Mesothelial cell of epicardium (in vitro differentiated cells): ENCODE measurements around the gene ARSG. TPM values are rescaled to one million over a fixed set of nuclear protein-coding genes. Genes with fewer than 3 reads are reported as not detected.

ENCODE experiments used
- DNase-seq, 2 experiments: peaks; one replicate each; pipeline ENCODE4 v3.0.0; 2021; ENCODE audit warnings: low spot score in 2 of 2; ENCODE audit not compliant: unreplicated experiment in 2 of 2
- H3K27ac Mint-ChIP-seq: 2 replicates; pipeline ENCODE4 v1.8.0; 2021; ENCODE audit warnings: mixed read lengths
- H3K27me3 Mint-ChIP-seq: 2 replicates; pipeline ENCODE4 v1.8.0; 2021; ENCODE audit warnings: low read depth, mixed read lengths
- H3K36me3 Mint-ChIP-seq: 2 replicates; pipeline ENCODE4 v1.8.0; 2021; ENCODE audit warnings: mixed read lengths
- H3K4me1 Mint-ChIP-seq: 2 replicates; pipeline ENCODE4 v1.8.0; 2021; ENCODE audit warnings: mixed read lengths
- H3K4me3 Mint-ChIP-seq: 2 replicates; pipeline ENCODE4 v1.8.0; 2021; ENCODE audit warnings: mild to moderate bottlenecking, moderate library complexity, mixed read lengths
- H3K9me3 Mint-ChIP-seq: 2 replicates; pipeline ENCODE4 v1.8.0; 2021; ENCODE audit warnings: mixed read lengths
- CTCF ChIP-seq: fragments of 200-600 bp; sonication (generic); IDR thresholded peaks from one replicate; pipeline ENCODE4 v1.5.0; 2021; ENCODE audit warnings: antibody characterized with exemption; ENCODE audit not compliant: unreplicated experiment
- total RNA-seq: library from RNA; stranded (reverse); gene quantifications from 3 replicates; pipeline ENCODE4 v1.2.1, GENCODE V29; 2021

The ARSG gene
- total RNA-seq, 1 donor from 2014 or later = 7.8 TPM

- Mint-ChIP-seq H3K9me3 (no peaks in the 10 kb centered on the region), H3K27ac (peak overlapping the region; percentile 94), H3K4me1 (peaks cover 23% of the 10 kb centered on the region), H3K4me3 (peak overlapping the region; percentile 92), H3K36me3 (peaks cover 4% of the 10 kb centered on the region), H3K27me3 (no peaks in the 10 kb centered on the region)
- DNase-seq = no peak
- no peak for TF ChIP-seq CTCF
Measured at GRCh38 chr17:68455901-68456338, 164.6 kb downstream of the ARSG start.

- Mint-ChIP-seq H3K4me1 (peaks cover 23% of the 10 kb centered on the region), H3K36me3 (peaks cover 2% of the 10 kb centered on the region), H3K4me3 (peak overlapping the region; percentile 92), H3K27me3 (no peaks in the 10 kb centered on the region), H3K27ac (peak overlapping the region; percentile 94), H3K9me3 (no peaks in the 10 kb centered on the region)
- TF ChIP-seq CTCF = no peak
- peak in 1 of 2 experiments; percentile 51 for DNase-seq
Measured at GRCh38 chr17:68456339-68457167, 165.3 kb downstream of the ARSG start.

- Mint-ChIP-seq H3K27me3 (no peaks in the 10 kb centered on the region), H3K4me3 (peak within 1 kb of the TSS; percentile 92), H3K27ac (peak within 1 kb of the TSS; percentile 95), H3K9me3 (no peaks in the 10 kb centered on the region), H3K4me1 (peaks cover 23% of the 10 kb centered on the region), H3K36me3 (no peaks in the 10 kb centered on the region)
- no peak for TF ChIP-seq CTCF
- no peak for DNase-seq
Measured at GRCh38 chr17:68457168-68457538, 165.9 kb downstream of the ARSG start, which contains the start of gene WIPI1. TSS of gene WIPI1 (minus strand) at chr17:68457496. CDS start at chr17:68457421, 75 bp downstream.

- Mint-ChIP-seq H3K27ac (peak overlapping the region; percentile 95), H3K27me3 (no peaks in the 10 kb centered on the region), H3K9me3 (no peaks in the 10 kb centered on the region), H3K36me3 (no peaks in the 10 kb centered on the region), H3K4me1 (peaks cover 25% of the 10 kb centered on the region), H3K4me3 (peak overlapping the region; percentile 76)
- peak; percentile 98 to 99 for DNase-seq
- no peak for TF ChIP-seq CTCF
Measured at GRCh38 chr17:68457539-68458259, 166.4 kb downstream of the ARSG start.

- H3K27me3 Mint-ChIP-seq = no peaks in the 10 kb centered on the region
- peak overlapping the region; percentile 95 for H3K27ac Mint-ChIP-seq
- H3K4me3 Mint-ChIP-seq = peak overlapping the region; percentile 76
- no peaks in the 10 kb centered on the region for H3K9me3 Mint-ChIP-seq
- TF ChIP-seq CTCF = no peak
- H3K4me1 Mint-ChIP-seq = peaks cover 23% of the 10 kb centered on the region
- no peak for DNase-seq
- no peaks in the 10 kb centered on the region for H3K36me3 Mint-ChIP-seq
Measured at GRCh38 chr17:68458260-68459036, 167.2 kb downstream of the ARSG start.
